Natural killer cell (primary cell): Measurements from ENCODE around the gene LIN7B. TPM values are rescaled to one million over a fixed set of nuclear protein-coding genes. Genes with fewer than 3 reads are reported as not detected.

Source experiments
- ATAC-seq, 3 donors: fragments of 150-1000 bp in 2 of 3; fragments of 200-7000 bp in 1 of 3; cut with Tn5 transposase; 1 replicate in 1 of 3; 2 replicates in 2 of 3; pipeline ENCODE4 v1.10.0; 2021; ENCODE audit warnings: mild to moderate bottlenecking in 2 of 3, moderate library complexity in 2 of 3
- DNase-seq, 2 donors: peaks; one replicate each; pipeline versions ENCODE4 v3.0.0 to v3.0.0-alpha.2; 2013 to 2021; ENCODE audit warnings: mixed read lengths in 1 of 2
- H3K27ac ChIP-seq: one replicate; pipeline ENCODE4 v1.5.1; 2013; ENCODE audit warnings: mild to moderate bottlenecking, low read length
- H3K27me3 ChIP-seq: one replicate; pipeline ENCODE4 v1.6.1; 2013; ENCODE audit warnings: low read length; ENCODE audit not compliant: control insufficient read depth, insufficient read depth
- H3K36me3 ChIP-seq: one replicate; pipeline ENCODE4 v1.6.1; 2013; ENCODE audit warnings: low read length; ENCODE audit not compliant: control insufficient read depth, insufficient read depth
- H3K4me1 ChIP-seq: one replicate; pipeline ENCODE4 v1.6.1; 2013; ENCODE audit warnings: low read length; ENCODE audit not compliant: control insufficient read depth, insufficient read depth
- H3K4me3 ChIP-seq: one replicate; pipeline ENCODE4 v1.5.1; 2013; ENCODE audit warnings: low read length
- H3K9me3 ChIP-seq: one replicate; pipeline ENCODE4 v1.6.1; 2013; ENCODE audit warnings: low read length; ENCODE audit not compliant: control insufficient read depth, insufficient read depth
- H3K27ac Mint-ChIP-seq, 2 donors: one replicate each; pipeline ENCODE4 v1.8.0; 2022; ENCODE audit warnings: mild to moderate bottlenecking in 2 of 2, mixed read lengths in 2 of 2, moderate library complexity in 1 of 2
- H3K27me3 Mint-ChIP-seq, 2 donors: one replicate each; pipeline ENCODE4 v1.8.0; 2022; ENCODE audit warnings: low read depth in 2 of 2, mixed read lengths in 2 of 2
- H3K36me3 Mint-ChIP-seq: one replicate; pipeline ENCODE4 v1.8.0; 2022; ENCODE audit warnings: mixed read lengths
- H3K4me1 Mint-ChIP-seq, 2 donors: one replicate each; pipeline ENCODE4 v1.8.0; 2022; ENCODE audit warnings: mixed read lengths in 2 of 2
- H3K4me3 Mint-ChIP-seq: one replicate; pipeline ENCODE4 v1.8.0; 2022; ENCODE audit warnings: mild to moderate bottlenecking, moderate library complexity, mixed read lengths
- H3K9me3 Mint-ChIP-seq, 2 donors: one replicate each; pipeline ENCODE4 v1.8.0; 2022; ENCODE audit warnings: mixed read lengths in 2 of 2
- CTCF ChIP-seq: fragments of 200-600 bp; IDR thresholded peaks from one replicate; pipeline ENCODE4 v1.8.0; 2022; ENCODE audit warnings: antibody characterized with exemption
- WGBS: methylation state at CpG from one replicate; pipeline ENCODE4 v1.1.7; 2013; ENCODE audit warnings: missing lambda C conversion rate; ENCODE audit not compliant: insufficient coverage; 5-methylcytosine and 5-hydroxymethylcytosine counted together
- intact Hi-C: fragments of 100-400 bp; cut with micrococcal nuclease; formaldehyde crosslinking; loops from one replicate; pipeline ENCODE4 v1.14.2; 2022
- total RNA-seq, 4 donors: library from RNA; stranded (reverse); fragments of 120-200 nt in 1 of 4; gene quantifications; one replicate each; pipeline versions ENCODE4 v1.2.3 to v1.2.4, GENCODE V29; 2013 to 2022

The LIN7B gene
- total RNA-seq, 3 donors from 2014 or later (not counting 1 experiment from before 2014, with no cell fraction given): 6.2 to 8.8 (median 6.5) TPM

GRCh38 chr19:49148784-49149651 is 34.8 kb downstream of the LIN7B start:
- peak; percentile 80 to 84 for DNase-seq
- Mint-ChIP-seq H3K9me3 (no peaks in the 10 kb centered on the region), H3K4me3 (peak overlapping the region; percentile 96), H3K36me3 (no peaks in the 10 kb centered on the region), H3K4me1 (peaks cover 27 to 52% of the 10 kb centered on the region in 2 donors), H3K27me3 (peaks cover 17 to 48% of the 10 kb centered on the region in 2 donors), H3K27ac (no peak overlapping the region)
- no peak for TF ChIP-seq CTCF
- H3K4me1 ChIP-seq: peaks cover 45% of the 10 kb centered on the region
- H3K4me3 ChIP-seq: peak overlapping the region; percentile 56
- no peak overlapping the region for H3K27ac ChIP-seq
- no peaks in the 10 kb centered on the region for H3K9me3 ChIP-seq
- H3K27me3 ChIP-seq: peaks cover 25% of the 10 kb centered on the region
- WGBS: 5% methylated on average over 49 of the region's 49 CpGs
- intact Hi-C loops: loop anchor here (10.0 kb wide), 1 partner anchor 154 kb away; the partner anchor contains the start of genes GYS1 and RUVBL2
- ATAC-seq: peak; percentile 75 to 82 (median 79)
- H3K36me3 ChIP-seq: no peaks in the 10 kb centered on the region

- peak overlapping the region in 1 of 2 donors; percentile 54 for H3K27ac Mint-ChIP-seq
- intact Hi-C loops: loop anchor here (10.0 kb wide), 1 partner anchor 155 kb away; the partner anchor contains the start of genes GYS1 and RUVBL2
- peaks cover 45% of the 10 kb centered on the region for H3K4me1 ChIP-seq
- WGBS: 3% methylated on average over 20 of the region's 23 CpGs
- TF ChIP-seq CTCF: no peak
- H3K27me3 ChIP-seq: peaks cover 25% of the 10 kb centered on the region
- H3K9me3 ChIP-seq: no peaks in the 10 kb centered on the region
- H3K4me3 Mint-ChIP-seq: peak overlapping the region; percentile 96
- peaks cover 19 to 55% of the 10 kb centered on the region in 2 donors for H3K27me3 Mint-ChIP-seq
- H3K9me3 Mint-ChIP-seq: no peaks in the 10 kb centered on the region
- no peaks in the 10 kb centered on the region for H3K36me3 ChIP-seq
- no peaks in the 10 kb centered on the region for H3K36me3 Mint-ChIP-seq
- H3K4me1 Mint-ChIP-seq: peaks cover 27 to 52% of the 10 kb centered on the region in 2 donors
- H3K27ac ChIP-seq: no peak overlapping the region
- ATAC-seq (no peak), DNase-seq (no peak)
- peak overlapping the region; percentile 56 for H3K4me3 ChIP-seq
Measured at GRCh38 chr19:49149652-49150105, 35.5 kb downstream of the LIN7B start.

GRCh38 chr19:49150106-49150943 is 36.2 kb downstream of the LIN7B start:
- peaks cover 26 to 52% of the 10 kb centered on the region in 2 donors for H3K4me1 Mint-ChIP-seq
- ATAC-seq: peak in 2 of 3 donors; percentile 30 to 37
- H3K27me3 Mint-ChIP-seq: peaks cover 19 to 56% of the 10 kb centered on the region in 2 donors
- DNase-seq: peak; percentile 38 to 57
- H3K9me3 Mint-ChIP-seq: no peaks in the 10 kb centered on the region
- Histone ChIP-seq H3K4me3 (peak overlapping the region; percentile 56), H3K27ac (no peak overlapping the region), H3K4me1 (peaks cover 45% of the 10 kb centered on the region), H3K9me3 (no peaks in the 10 kb centered on the region), H3K27me3 (peaks cover 25% of the 10 kb centered on the region), H3K36me3 (no peaks in the 10 kb centered on the region)
- TF ChIP-seq CTCF: no peak
- under 1% methylated on average over 75 of the region's 75 CpGs for WGBS
- H3K36me3 Mint-ChIP-seq: no peaks in the 10 kb centered on the region
- peak overlapping the region; percentile 96 for H3K4me3 Mint-ChIP-seq
- intact Hi-C loops: no loop called here
- peak overlapping the region in 1 of 2 donors; percentile 54 for H3K27ac Mint-ChIP-seq
